GM19351 (cell line): Measurements from ENCODE around the gene NR1H2.
A peak's percentile ranks its signal among the peaks of the same experiment; 100 is the strongest.

Experiments
- ATAC-seq: cut with Tn5 transposase; IDR thresholded peaks from one replicate; pipeline ENCODE4 v1.9.1; 2021; ENCODE audit warnings: mild to moderate bottlenecking, moderate library complexity; ENCODE audit not compliant: unreplicated experiment

Gene NR1H2

DNA sequence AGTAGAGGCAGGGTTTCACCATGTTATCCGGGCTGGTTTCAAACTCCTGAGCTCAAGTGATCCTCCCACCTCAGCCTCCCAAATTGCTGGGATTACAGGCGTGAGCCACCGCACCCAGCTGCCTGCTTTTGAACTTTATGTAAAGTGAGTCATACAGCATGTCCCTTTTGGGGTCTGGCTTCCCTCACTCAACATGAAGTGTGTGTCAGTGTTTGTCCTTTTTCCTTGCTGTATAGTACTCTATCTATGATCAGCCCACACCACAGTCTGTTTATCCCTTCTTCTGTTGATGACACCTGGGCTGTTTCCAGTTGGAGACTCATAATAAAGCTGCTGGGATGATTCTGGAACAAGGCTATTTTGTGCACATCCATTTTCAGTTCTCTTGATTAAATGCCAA is 44.6 kb downstream of the NR1H2 start:
- ATAC-seq = no peak

GRCh38 chr19:50422397-50423278 is 46.4 kb downstream of the NR1H2 start:
- ATAC-seq = no peak

DNA sequence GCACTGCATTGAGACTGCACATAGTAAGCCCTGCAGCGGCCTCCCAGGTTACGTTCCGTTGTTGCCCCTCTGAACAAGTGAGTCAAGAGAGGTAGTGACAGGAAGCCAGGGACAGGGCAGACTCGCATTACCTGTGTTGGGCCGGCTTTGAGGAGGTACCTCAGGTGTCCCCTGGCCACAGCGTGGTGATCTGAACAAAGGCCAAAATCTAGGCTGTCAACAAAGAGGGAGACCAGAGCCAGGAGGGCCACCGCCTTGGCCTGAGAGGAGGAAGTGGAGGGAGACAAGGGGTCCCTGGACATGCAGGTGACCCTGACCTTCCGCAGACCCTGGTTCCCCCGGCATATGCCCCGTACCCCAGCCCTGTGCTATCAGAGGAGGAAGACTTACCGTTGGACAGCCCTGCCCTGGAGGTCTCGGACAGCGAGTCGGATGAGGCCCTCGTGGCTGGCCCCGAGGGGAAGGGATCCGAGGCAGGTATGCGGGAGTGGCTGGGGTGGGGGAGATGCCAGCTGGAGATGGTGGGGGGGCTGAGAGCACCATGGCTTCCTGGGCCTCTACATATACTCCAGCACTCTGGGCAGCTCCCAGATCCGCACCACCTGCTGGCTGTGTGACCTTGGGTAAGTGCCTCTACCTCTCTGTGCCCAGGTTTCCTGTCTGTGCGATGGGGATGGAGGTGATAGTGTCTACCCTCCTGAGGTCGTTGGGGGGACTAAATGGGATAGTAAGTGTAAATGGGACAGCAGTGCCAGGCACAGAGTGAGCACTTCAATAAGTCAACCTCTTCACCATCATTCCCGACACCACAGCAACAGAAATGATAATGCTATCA is 47.2 kb downstream of the NR1H2 start:
- ATAC-seq = no peak

- no peak for ATAC-seq
Measured at GRCh38 chr19:50425581-50425980, 49.3 kb downstream of the NR1H2 start.

DNA sequence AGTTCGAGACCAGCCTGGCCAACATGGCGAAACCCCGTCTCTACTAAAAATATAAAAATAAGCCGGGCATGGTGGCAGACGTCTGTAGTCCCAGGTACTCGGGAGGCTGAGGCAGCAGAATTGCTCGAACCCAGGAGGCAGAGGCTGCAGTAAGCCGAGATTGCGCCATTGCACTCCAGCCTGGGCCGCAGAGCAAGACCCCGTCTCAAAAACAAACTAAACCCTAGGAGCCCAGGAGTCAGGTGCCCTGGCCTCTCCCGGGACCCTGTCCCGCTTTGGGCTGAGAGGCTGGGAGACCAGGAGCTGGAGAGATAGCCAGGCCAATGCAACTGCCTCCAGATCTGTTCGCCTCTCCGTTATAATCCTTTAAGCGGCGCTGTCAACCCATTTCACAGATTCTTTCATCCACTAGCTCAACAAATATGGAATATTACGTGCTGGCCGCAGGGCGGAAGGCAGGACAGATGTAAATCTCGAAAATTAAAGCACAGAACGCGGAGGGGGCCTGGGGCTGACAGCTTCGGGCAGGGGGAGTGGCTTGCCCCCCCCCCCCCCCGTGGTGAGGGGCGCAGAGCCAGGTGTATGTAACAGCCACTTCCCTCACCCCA is 51.2 kb downstream of the NR1H2 start:
- ATAC-seq = no peak

DNA sequence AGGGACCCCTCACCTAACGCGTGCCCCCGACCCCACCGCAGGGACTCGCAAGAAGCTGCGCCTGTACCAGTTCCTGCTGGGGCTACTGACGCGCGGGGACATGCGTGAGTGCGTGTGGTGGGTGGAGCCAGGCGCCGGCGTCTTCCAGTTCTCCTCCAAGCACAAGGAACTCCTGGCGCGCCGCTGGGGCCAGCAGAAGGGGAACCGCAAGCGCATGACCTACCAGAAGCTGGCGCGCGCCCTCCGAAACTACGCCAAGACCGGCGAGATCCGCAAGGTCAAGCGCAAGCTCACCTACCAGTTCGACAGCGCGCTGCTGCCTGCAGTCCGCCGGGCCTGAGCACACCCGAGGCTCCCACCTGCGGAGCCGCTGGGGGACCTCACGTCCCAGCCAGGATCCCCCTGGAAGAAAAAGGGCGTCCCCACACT is 51.8 kb downstream of the NR1H2 start:
- no peak for ATAC-seq

- ATAC-seq = no peak
Measured at GRCh38 chr19:50428772-50429463, 52.7 kb downstream of the NR1H2 start.

- ATAC-seq = no peak
Measured at GRCh38 chr19:50430888-50431342, 54.7 kb downstream of the NR1H2 start.

- peak; percentile 76 for ATAC-seq
Measured at GRCh38 chr19:50431343-50432220, 55.3 kb downstream of the NR1H2 start.

- peak; percentile 6 for ATAC-seq
Measured at GRCh38 chr19:50432221-50433028, 56.2 kb downstream of the NR1H2 start, which contains the start of gene MYBPC2. MYBPC2 (plus strand) TSS chr19:50432892; CDS start chr19:50432954, 62 bp downstream.
